HEK293 (cell line): Measurements from ENCODE around the gene MGAT1.

Experiments used
- CTCF ChIP-seq: fragments of 450-650 bp; formaldehyde crosslinking; IDR thresholded peaks from 2 replicates; pipeline ENCODE4 v1.5.1; 2016; ENCODE audit warnings: missing biosample characterization, missing genetic modification characterization
- ZNF202 ChIP-seq: fragments of 450-650 bp; formaldehyde crosslinking; IDR thresholded peaks from 2 replicates; pipeline ENCODE4 v1.5.1; 2016; ENCODE audit warnings: missing biosample characterization, missing genetic modification characterization, borderline replicate concordance
- ZNF473 ChIP-seq: fragments of 450-650 bp; formaldehyde crosslinking; IDR thresholded peaks from 2 replicates; pipeline ENCODE4 v1.5.1; 2017; ENCODE audit warnings: missing biosample characterization, missing genetic modification characterization
- ZNF521 ChIP-seq: fragments of 450-650 bp; formaldehyde crosslinking; IDR thresholded peaks from 2 replicates; pipeline ENCODE4 v1.5.1; 2017; ENCODE audit warnings: missing biosample characterization, mild to moderate bottlenecking, missing genetic modification characterization
- ZNF623 ChIP-seq: fragments of 450-650 bp; formaldehyde crosslinking; IDR thresholded peaks from 2 replicates; pipeline ENCODE4 v1.5.1; 2016; ENCODE audit warnings: missing biosample characterization, missing genetic modification characterization
- TF ChIP-seq, protein P1 (sequence below): fragments of 450-650 bp; formaldehyde crosslinking; IDR thresholded peaks from 2 replicates; pipeline ENCODE4 v1.5.1; 2016; ENCODE audit warnings: missing biosample characterization, missing genetic modification characterization
- TF ChIP-seq, protein P2 (sequence below): fragments of 450-650 bp; formaldehyde crosslinking; IDR thresholded peaks from 2 replicates; pipeline ENCODE4 v1.5.1; 2016; ENCODE audit warnings: missing biosample characterization, missing genetic modification characterization

DNA sequence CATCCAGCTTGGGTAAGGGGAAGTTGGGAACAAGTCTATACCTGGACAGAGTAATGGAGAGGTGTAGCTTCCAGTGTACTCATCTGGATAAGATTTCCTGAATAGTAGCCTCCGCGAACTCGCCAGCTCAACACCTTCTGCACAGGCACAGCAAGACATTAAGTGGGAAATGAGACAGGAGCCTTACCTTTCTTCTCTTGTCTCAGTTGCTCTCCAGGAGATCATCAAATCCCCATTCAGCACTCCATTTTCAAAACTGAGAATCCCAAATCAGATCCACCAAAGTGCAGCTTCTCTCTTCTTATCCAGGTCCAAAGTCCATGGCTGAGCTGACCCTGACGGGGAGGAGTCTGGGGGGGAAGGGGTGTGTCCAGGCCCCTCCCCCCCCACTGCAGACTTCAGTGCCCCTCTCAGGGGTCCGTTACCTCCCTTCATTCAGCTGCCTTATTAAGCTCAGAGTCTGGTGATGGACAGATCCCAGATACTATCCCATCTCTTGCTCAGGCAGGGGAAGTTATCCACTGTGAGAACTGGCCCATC, 5.9 kb upstream of the MGAT1 start:
- TF ChIP-seq CTCF (tag by site-specific recombination) (no peak), ZNF473 (no peak), ZNF623 (tag by site-specific recombination) (no peak), ZNF521 (tag by site-specific recombination) (no peak), ZNF202 (tag by site-specific recombination) (no peak)
- TF ChIP-seq, protein P1, sequence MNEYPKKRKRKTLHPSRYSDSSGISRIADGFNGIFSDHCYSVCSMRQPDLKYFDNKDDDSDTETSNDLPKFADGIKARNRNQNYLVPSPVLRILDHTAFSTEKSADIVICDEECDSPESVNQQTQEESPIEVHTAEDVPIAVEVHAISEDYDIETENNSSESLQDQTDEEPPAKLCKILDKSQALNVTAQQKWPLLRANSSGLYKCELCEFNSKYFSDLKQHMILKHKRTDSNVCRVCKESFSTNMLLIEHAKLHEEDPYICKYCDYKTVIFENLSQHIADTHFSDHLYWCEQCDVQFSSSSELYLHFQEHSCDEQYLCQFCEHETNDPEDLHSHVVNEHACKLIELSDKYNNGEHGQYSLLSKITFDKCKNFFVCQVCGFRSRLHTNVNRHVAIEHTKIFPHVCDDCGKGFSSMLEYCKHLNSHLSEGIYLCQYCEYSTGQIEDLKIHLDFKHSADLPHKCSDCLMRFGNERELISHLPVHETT (tag by site-specific recombination): no peak
- TF ChIP-seq, protein P2, sequence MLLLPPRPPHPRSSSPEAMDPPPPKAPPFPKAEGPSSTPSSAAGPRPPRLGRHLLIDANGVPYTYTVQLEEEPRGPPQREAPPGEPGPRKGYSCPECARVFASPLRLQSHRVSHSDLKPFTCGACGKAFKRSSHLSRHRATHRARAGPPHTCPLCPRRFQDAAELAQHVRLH (tag by site-specific recombination): no peak
